ENCODE results near the gene F7.

F7 gene

GRCh38 chr13:113151745-113152690, 46.4 kb downstream of the F7 start:
- CTCF ChIA-PET, result no interaction called here
- no peak for TF ChIP-seq NFRKB (IDR thresholded peaks at IDR 0.05)
- TF ChIP-seq FOXK2 (IDR thresholded peaks at IDR 0.05), result no peak
- no peak for TF ChIP-seq PKNOX1 (IDR thresholded peaks at IDR 0.05)
- TF ChIP-seq CTBP1 (IDR thresholded peaks at IDR 0.05; ENCODE audit: borderline replicate concordance), result no peak
- TF ChIP-seq HDGF (IDR thresholded peaks at IDR 0.05; ENCODE audit: borderline replicate concordance), result no peak
- TF ChIP-seq BHLHE40 (IDR thresholded peaks at IDR 0.05; ENCODE audit: borderline replicate concordance), result no peak
- no peak for TF ChIP-seq L3MBTL2 (conservative IDR thresholded peaks at IDR 0.05)
- no peak for TF ChIP-seq SP1 (IDR thresholded peaks at IDR 0.05)
- no peak for TF ChIP-seq TARDBP (IDR thresholded peaks at IDR 0.05)
- TF ChIP-seq ZNF384 (IDR thresholded peaks at IDR 0.05), result no peak
- TF ChIP-seq FOXM1 (IDR thresholded peaks at IDR 0.05; ENCODE audit: borderline replicate concordance), result no peak
- TF ChIP-seq LEF1 (IDR thresholded peaks at IDR 0.05; ENCODE audit: borderline replicate concordance), result no peak
- TF ChIP-seq FOXA1 (IDR thresholded peaks at IDR 0.05), result no peak
- no peak for TF ChIP-seq ARNT (IDR thresholded peaks at IDR 0.05)
- TF ChIP-seq ELF4 (IDR thresholded peaks at IDR 0.05), result no peak
- TF ChIP-seq SUZ12 (IDR thresholded peaks at IDR 0.05), result no peak
- DNase-seq (ENCODE audit: extremely low spot score), result no peak
- POLR2A ChIA-PET, result interaction anchor here (0.9 kb wide), 1 partner anchor 9 kb away, joined by 3 read pairs; no protein-coding TSS in a partner anchor

GRCh38 chr13:113152691-113152983, 47.0 kb downstream of the F7 start:
- TF ChIP-seq LEF1 (IDR thresholded peaks at IDR 0.05; ENCODE audit: borderline replicate concordance) (no peak), BHLHE40 (IDR thresholded peaks at IDR 0.05; ENCODE audit: borderline replicate concordance) (no peak), CTBP1 (IDR thresholded peaks at IDR 0.05; ENCODE audit: borderline replicate concordance) (no peak), L3MBTL2 (conservative IDR thresholded peaks at IDR 0.05) (no peak), TARDBP (IDR thresholded peaks at IDR 0.05) (no peak), NFRKB (IDR thresholded peaks at IDR 0.05) (no peak), ZNF384 (IDR thresholded peaks at IDR 0.05) (no peak), SP1 (IDR thresholded peaks at IDR 0.05) (no peak), FOXM1 (IDR thresholded peaks at IDR 0.05; ENCODE audit: borderline replicate concordance) (no peak), ARNT (IDR thresholded peaks at IDR 0.05) (no peak), FOXK2 (IDR thresholded peaks at IDR 0.05) (no peak), FOXA1 (IDR thresholded peaks at IDR 0.05) (no peak), HDGF (IDR thresholded peaks at IDR 0.05; ENCODE audit: borderline replicate concordance) (no peak), SUZ12 (IDR thresholded peaks at IDR 0.05) (no peak), ELF4 (IDR thresholded peaks at IDR 0.05) (no peak), PKNOX1 (IDR thresholded peaks at IDR 0.05) (no peak)
- CTCF ChIA-PET, result no interaction called here
- POLR2A ChIA-PET, result no interaction called here
- DNase-seq (ENCODE audit: extremely low spot score), result no peak

- no peak for DNase-seq (ENCODE audit: extremely low spot score)
- POLR2A ChIA-PET, result interaction anchor here (0.6 kb wide), 1 partner anchor 201 kb away, joined by 3 read pairs; no protein-coding TSS in a partner anchor
- CTCF ChIA-PET, result no interaction called here
- no peak for TF ChIP-seq SUZ12 (IDR thresholded peaks at IDR 0.05)
- TF ChIP-seq ELF4 (IDR thresholded peaks at IDR 0.05), result no peak
- no peak for TF ChIP-seq SP1 (IDR thresholded peaks at IDR 0.05)
- no peak for TF ChIP-seq FOXA1 (IDR thresholded peaks at IDR 0.05)
- no peak for TF ChIP-seq L3MBTL2 (conservative IDR thresholded peaks at IDR 0.05)
- TF ChIP-seq ARNT (IDR thresholded peaks at IDR 0.05), result no peak
- no peak for TF ChIP-seq LEF1 (IDR thresholded peaks at IDR 0.05; ENCODE audit: borderline replicate concordance)
- no peak for TF ChIP-seq ZNF384 (IDR thresholded peaks at IDR 0.05)
- no peak for TF ChIP-seq NFRKB (IDR thresholded peaks at IDR 0.05)
- TF ChIP-seq HDGF (IDR thresholded peaks at IDR 0.05; ENCODE audit: borderline replicate concordance), result no peak
- no peak for TF ChIP-seq CTBP1 (IDR thresholded peaks at IDR 0.05; ENCODE audit: borderline replicate concordance)
- no peak for TF ChIP-seq FOXK2 (IDR thresholded peaks at IDR 0.05)
Measured at GRCh38 chr13:113152984-113153809, 47.6 kb downstream of the F7 start.

- peak; percentile 57 for DNase-seq (ENCODE audit: extremely low spot score)
- CTCF ChIA-PET, result no interaction called here
- POLR2A ChIA-PET, result no interaction called here
- 0 out of 2 replicates have a peak, but pooled peaks have one; percentile 18 for TF ChIP-seq L3MBTL2 (conservative IDR thresholded peaks at IDR 0.05)
- TF ChIP-seq LEF1 (IDR thresholded peaks at IDR 0.05; ENCODE audit: borderline replicate concordance), result no peak
Measured at GRCh38 chr13:113153810-113154748, 48.5 kb downstream of the F7 start.

GRCh38 chr13:113155201-113155600, 49.6 kb downstream of the F7 start:
- TF ChIP-seq ARNT (IDR thresholded peaks at IDR 0.05) (no peak), HDGF (IDR thresholded peaks at IDR 0.05; ENCODE audit: borderline replicate concordance) (no peak), NFRKB (IDR thresholded peaks at IDR 0.05) (no peak), CTBP1 (IDR thresholded peaks at IDR 0.05; ENCODE audit: borderline replicate concordance) (no peak), SUZ12 (IDR thresholded peaks at IDR 0.05) (no peak), TARDBP (IDR thresholded peaks at IDR 0.05) (no peak), ELF4 (IDR thresholded peaks at IDR 0.05) (no peak), LEF1 (IDR thresholded peaks at IDR 0.05; ENCODE audit: borderline replicate concordance) (no peak), FOXK2 (IDR thresholded peaks at IDR 0.05) (no peak), ZNF384 (IDR thresholded peaks at IDR 0.05) (no peak), PKNOX1 (IDR thresholded peaks at IDR 0.05) (no peak), L3MBTL2 (conservative IDR thresholded peaks at IDR 0.05) (no peak), FOXA1 (IDR thresholded peaks at IDR 0.05) (no peak)
- POLR2A ChIA-PET, result no interaction called here
- CTCF ChIA-PET, result no interaction called here
- DNase-seq (ENCODE audit: extremely low spot score), result no peak

Measured in HEK293T (cell line).